Tibial nerve (tissue), 4 donors: ENCODE results near the gene POLR3B. TPM values are rescaled to one million over a fixed set of nuclear protein-coding genes. Genes with fewer than 3 reads are reported as not detected.

Experiments
- DNase-seq, 2 donors: peaks; one replicate each; pipeline ENCODE4 v3.0.0-alpha.2; 2019; ENCODE audit warnings: low spot score in 2 of 2
- H3K27ac ChIP-seq, 4 donors: fragments of 200-600 bp; sonication (generic) in 3 of 4; one replicate each; pipeline ENCODE4 v1.5.1; 2017 to 2019; ENCODE audit warnings: mild to moderate bottlenecking in 1 of 4
- H3K27me3 ChIP-seq, 2 donors: fragments of 200-600 bp; sonication (generic) in 1 of 2; one replicate each; pipeline versions ENCODE4 v1.5.1 to v1.6.0; 2017 to 2019
- H3K36me3 ChIP-seq, 3 donors: fragments of 200-600 bp; sonication (generic); one replicate each; pipeline ENCODE4 v1.5.1; 2018 to 2019
- H3K4me1 ChIP-seq, 4 donors: fragments of 200-600 bp; sonication (generic) in 3 of 4; one replicate each; pipeline ENCODE4 v1.5.1; 2017 to 2019
- H3K4me3 ChIP-seq, 4 donors: fragments of 200-600 bp; sonication (generic) in 3 of 4; one replicate each; pipeline ENCODE4 v1.5.1; 2017 to 2019; ENCODE audit warnings: mild to moderate bottlenecking in 1 of 4, moderate library complexity in 1 of 4
- H3K9me3 ChIP-seq, 4 donors: fragments of 200-600 bp; sonication (generic) in 3 of 4; one replicate each; pipeline ENCODE4 v1.5.1; 2017 to 2019
- EP300 ChIP-seq, 2 donors: sonication (generic); formaldehyde crosslinking; IDR thresholded peaks; one replicate each; pipeline ENCODE4 v1.6.1; 2017; ENCODE audit warnings: antibody characterized with exemption in 2 of 2, mild to moderate bottlenecking in 1 of 2
- POLR2A ChIP-seq, 2 donors: fragments of 450-650 bp; IDR thresholded peaks; one replicate each; pipeline ENCODE4 v1.6.1; 2017; ENCODE audit warnings: antibody characterized with exemption in 2 of 2, mild to moderate bottlenecking in 2 of 2, moderate library complexity in 2 of 2
- WGBS, 2 donors: methylation state at CpG; one replicate each; pipeline ENCODE4 v1.1.5; 2018; 5-methylcytosine and 5-hydroxymethylcytosine counted together
- total RNA-seq, 4 donors: library from RNA; depleted of rRNA; stranded (reverse); fragments of >200 nt; gene quantifications; one replicate each; pipeline ENCODE4 v1.1.0, GENCODE V29; 2016
- TF ChIP-seq, protein P1 (sequence below), 5 experiments: fragments of 200-600 bp in 3 of 5; fragments of 450-650 bp in 2 of 5; sonication (generic) in 3 of 5; IDR thresholded peaks; one replicate each; pipeline ENCODE4 v1.5.1; 2016 to 2019; ENCODE audit warnings: antibody characterized with exemption in 5 of 5, mild to moderate bottlenecking in 3 of 5, moderate library complexity in 2 of 5

POLR3B gene
- total RNA-seq, 4 donors from 2014 or later: 6.3 to 21.0 (median 7.7) TPM

DNA sequence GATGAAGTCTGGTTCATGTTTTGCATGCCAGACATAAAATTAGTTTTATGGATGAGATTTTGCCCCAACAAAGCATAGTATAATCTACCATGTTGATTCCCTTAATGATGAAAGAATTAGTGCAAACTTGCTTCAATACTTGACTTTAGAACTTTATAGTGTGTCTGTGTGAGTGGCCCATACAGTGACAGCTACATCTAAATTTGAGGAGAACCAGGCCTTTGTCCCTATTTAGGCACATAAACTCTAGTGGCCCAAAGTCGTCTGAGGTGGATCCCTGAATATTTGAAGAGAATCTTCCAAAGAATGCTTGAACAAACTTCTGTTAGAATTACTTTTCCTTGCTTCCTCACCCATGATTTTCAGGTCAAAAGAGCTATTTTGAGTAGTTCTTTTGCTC lies 70.4 kb downstream of the POLR3B start:
- peaks cover 0 to 7% (median 0%) of the 10 kb centered on the region in 3 donors for H3K36me3 ChIP-seq
- WGBS, 2 donors: 43 to 44% methylated on average over 1 of the region's 1 CpG
- no peaks in the 10 kb centered on the region for H3K9me3 ChIP-seq
- no peak for DNase-seq
- H3K27me3 ChIP-seq: no peaks in the 10 kb centered on the region
- H3K4me3 ChIP-seq: no peak overlapping the region
- H3K4me1 ChIP-seq: peaks cover 0 to 25% (median 7%) of the 10 kb centered on the region in 4 donors
- no peak for TF ChIP-seq EP300 (IDR thresholded peaks at IDR 0.05)
- TF ChIP-seq, protein P1, sequence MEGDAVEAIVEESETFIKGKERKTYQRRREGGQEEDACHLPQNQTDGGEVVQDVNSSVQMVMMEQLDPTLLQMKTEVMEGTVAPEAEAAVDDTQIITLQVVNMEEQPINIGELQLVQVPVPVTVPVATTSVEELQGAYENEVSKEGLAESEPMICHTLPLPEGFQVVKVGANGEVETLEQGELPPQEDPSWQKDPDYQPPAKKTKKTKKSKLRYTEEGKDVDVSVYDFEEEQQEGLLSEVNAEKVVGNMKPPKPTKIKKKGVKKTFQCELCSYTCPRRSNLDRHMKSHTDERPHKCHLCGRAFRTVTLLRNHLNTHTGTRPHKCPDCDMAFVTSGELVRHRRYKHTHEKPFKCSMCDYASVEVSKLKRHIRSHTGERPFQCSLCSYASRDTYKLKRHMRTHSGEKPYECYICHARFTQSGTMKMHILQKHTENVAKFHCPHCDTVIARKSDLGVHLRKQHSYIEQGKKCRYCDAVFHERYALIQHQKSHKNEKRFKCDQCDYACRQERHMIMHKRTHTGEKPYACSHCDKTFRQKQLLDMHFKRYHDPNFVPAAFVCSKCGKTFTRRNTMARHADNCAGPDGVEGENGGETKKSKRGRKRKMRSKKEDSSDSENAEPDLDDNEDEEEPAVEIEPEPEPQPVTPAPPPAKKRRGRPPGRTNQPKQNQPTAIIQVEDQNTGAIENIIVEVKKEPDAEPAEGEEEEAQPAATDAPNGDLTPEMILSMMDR (IDR thresholded peaks at IDR 0.05): no peak
- TF ChIP-seq POLR2A (IDR thresholded peaks at IDR 0.05): no peak
- peak overlapping the region in 2 of 4 donors; percentile 59 to 62 for H3K27ac ChIP-seq

- H3K4me3 ChIP-seq: no peak overlapping the region
- WGBS, 2 donors: 27 to 30% methylated on average over 2 of the region's 2 CpGs
- no peaks in the 10 kb centered on the region for H3K27me3 ChIP-seq
- peaks cover 0 to 25% (median 7%) of the 10 kb centered on the region in 4 donors for H3K4me1 ChIP-seq
- H3K36me3 ChIP-seq: peaks cover 0 to 11% (median 0%) of the 10 kb centered on the region in 3 donors
- DNase-seq: peak in 1 of 2 donors; percentile 17
- TF ChIP-seq, protein P1 (IDR thresholded peaks at IDR 0.05): no peak
- TF ChIP-seq EP300 (IDR thresholded peaks at IDR 0.05) (no peak), POLR2A (IDR thresholded peaks at IDR 0.05) (no peak)
- peak overlapping the region in 2 of 4 donors; percentile 59 to 62 for H3K27ac ChIP-seq
- no peaks in the 10 kb centered on the region for H3K9me3 ChIP-seq
Measured at GRCh38 chr12:106428384-106428783, 70.8 kb downstream of the POLR3B start.

DNA sequence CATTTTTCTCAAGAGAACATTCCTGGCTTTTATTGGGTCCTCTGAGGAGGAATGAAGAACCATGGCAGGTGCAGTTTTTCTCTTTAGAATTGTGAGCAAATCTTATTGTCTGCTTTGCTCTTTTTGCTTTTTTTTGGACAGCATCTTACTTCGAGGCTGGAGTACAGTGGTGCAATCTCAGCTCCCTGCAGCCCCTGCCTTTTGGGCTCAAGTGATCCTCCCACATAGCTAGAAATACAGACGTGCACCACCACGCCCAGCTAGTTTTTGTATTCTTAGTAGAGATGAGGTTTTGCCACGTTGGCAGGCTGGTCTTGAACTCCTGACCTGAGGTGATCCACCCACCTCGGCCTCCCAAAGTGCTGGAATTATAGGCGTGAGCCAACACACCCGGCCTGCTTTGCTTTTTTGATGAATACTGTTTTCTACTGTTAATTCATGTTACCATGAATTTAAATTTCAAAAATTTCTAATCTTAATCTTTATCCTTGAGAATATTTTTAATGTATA lies 71.5 kb downstream of the POLR3B start:
- DNase-seq: no peak
- Histone ChIP-seq H3K27me3 (no peaks in the 10 kb centered on the region), H3K36me3 (peaks cover 0 to 18% (median 0%) of the 10 kb centered on the region in 3 donors), H3K9me3 (no peaks in the 10 kb centered on the region), H3K27ac (peak overlapping the region in 1 of 4 donors; percentile 59), H3K4me3 (no peak overlapping the region), H3K4me1 (peaks cover 0 to 25% (median 7%) of the 10 kb centered on the region in 4 donors)
- 50 to 53% methylated on average over 7 of the region's 7 CpGs for WGBS, 2 donors
- no peak for TF ChIP-seq POLR2A (IDR thresholded peaks at IDR 0.05)
- TF ChIP-seq, protein P1 (IDR thresholded peaks at IDR 0.05): no peak
- no peak for TF ChIP-seq EP300 (IDR thresholded peaks at IDR 0.05)

- Histone ChIP-seq H3K4me3 (no peak overlapping the region), H3K36me3 (peaks cover 0 to 24% (median 0%) of the 10 kb centered on the region in 3 donors), H3K27ac (no peak overlapping the region), H3K27me3 (no peaks in the 10 kb centered on the region), H3K9me3 (no peaks in the 10 kb centered on the region), H3K4me1 (peaks cover 0 to 25% (median 7%) of the 10 kb centered on the region in 4 donors)
- DNase-seq: no peak
- TF ChIP-seq POLR2A (IDR thresholded peaks at IDR 0.05) (no peak), EP300 (IDR thresholded peaks at IDR 0.05) (no peak)
- TF ChIP-seq, protein P1 (IDR thresholded peaks at IDR 0.05): no peak
- WGBS, 2 donors: 100% methylated on average over 1 of the region's 1 CpG
Measured at GRCh38 chr12:106429636-106430035, 72.1 kb downstream of the POLR3B start.

GRCh38 chr12:106431839-106432411 lies 74.4 kb downstream of the POLR3B start:
- no peaks in the 10 kb centered on the region for H3K9me3 ChIP-seq
- 90 to 94% methylated on average over 3 of the region's 3 CpGs for WGBS, 2 donors
- H3K4me3 ChIP-seq: no peak overlapping the region
- H3K36me3 ChIP-seq: peaks cover 0 to 46% (median 0%) of the 10 kb centered on the region in 3 donors
- H3K27me3 ChIP-seq: no peaks in the 10 kb centered on the region
- no peak for TF ChIP-seq EP300 (IDR thresholded peaks at IDR 0.05)
- TF ChIP-seq, protein P1 (IDR thresholded peaks at IDR 0.05): no peak
- no peak for TF ChIP-seq POLR2A (IDR thresholded peaks at IDR 0.05)
- H3K27ac ChIP-seq: no peak overlapping the region
- H3K4me1 ChIP-seq: peaks cover 0 to 20% (median 7%) of the 10 kb centered on the region in 4 donors
- DNase-seq: no peak
